Vein endothelial cell (primary cell): ENCODE results near the gene TMEM126B. TPM values are rescaled to one million over a fixed set of nuclear protein-coding genes. Genes with fewer than 3 reads are reported as not detected.

Experiments
- total RNA-seq: library from RNA; depleted of rRNA; stranded (reverse); fragments of >200 nt; gene quantifications from 2 replicates; pipeline ENCODE4 v1.2.3, GENCODE V29; 2012

TMEM126B gene
- 39.2 and 54.5 TPM in 2 replicates for total RNA-seq

GRCh38 chr11:85627998-85628770 is at the start of gene TMEM126B:
Gene TMEM126B, plus strand, starts transcription at chr11:85628593. Its CDS starts 15 bp downstream, at chr11:85628608.

GRCh38 chr11:85627332-85627997 is 928 bp upstream of the TMEM126B start, which contains the start of gene DLG2:
Gene DLG2, minus strand, starts transcription at chr11:85627344.

GRCh38 chr11:85647604-85648299 is 19.4 kb downstream of the TMEM126B start, which contains the start of gene TMEM126A:
Gene TMEM126A, plus strand, starts transcription at chr11:85647967. Its CDS starts 2,289 bp downstream, at chr11:85650256.

GRCh38 chr11:85664615-85665481 is 36.5 kb downstream of the TMEM126B start, which contains the start of gene CREBZF:
Gene CREBZF, minus strand, starts transcription at chr11:85665129. Its CDS starts 254 bp downstream, at chr11:85664875.

GRCh38 chr11:85685820-85686459 is 57.5 kb downstream of the TMEM126B start, which contains the start of gene CCDC89:
Gene CCDC89, minus strand, starts transcription at chr11:85686195. Its CDS starts 65 bp downstream, at chr11:85686130.

Other genes starting within 250 kb of the TMEM126B start
- 0.65 and 0.67 TPM in 2 replicates for gene DLG2, start 1.2 kb upstream of the TMEM126B start, total RNA-seq
- gene TMEM126A, start 19.4 kb downstream of the TMEM126B start, total RNA-seq, result 28.7 and 49.1 TPM in 2 replicates
- 34.0 and 36.5 TPM in 2 replicates for gene CREBZF, start 36.5 kb downstream of the TMEM126B start, total RNA-seq
- gene CCDC89, start 57.6 kb downstream of the TMEM126B start, total RNA-seq, result not detected in 2 replicates
- gene SYTL2, start 182.5 kb downstream of the TMEM126B start, total RNA-seq, result 1.1 and 1.6 TPM in 2 replicates
- gene CCDC83, start 226.8 kb downstream of the TMEM126B start, total RNA-seq, result not detected in 2 replicates